Stimulated activated memory B cell treated with anti-CD40 and anti-IgM and Interleukin-4, amounts not matched to agents 10 μg/mL and 1 μg/mL and 100 μg/mL, for 72 hours (primary cell): ENCODE data around the gene BBS1.
"Not testable (repeated sequence)": the region's sequence is repeated elsewhere in the genome, so short reads cannot be mapped to it uniquely, and the experiment has no call there.

Source experiments
- ATAC-seq: fragments of 150-1000 bp; cut with Tn5 transposase; 2 replicates; pipeline ENCODE4 v1.10.0; 2021
- H3K27ac Mint-ChIP-seq: one replicate; pipeline ENCODE4 v1.8.0; 2022; ENCODE audit warnings: mild to moderate bottlenecking, mixed read lengths
- H3K27me3 Mint-ChIP-seq: one replicate; pipeline ENCODE4 v1.8.0; 2022; ENCODE audit warnings: mixed read lengths
- H3K36me3 Mint-ChIP-seq: one replicate; pipeline ENCODE4 v1.8.0; 2022; ENCODE audit warnings: mixed read lengths
- H3K4me1 Mint-ChIP-seq: one replicate; pipeline ENCODE4 v1.8.0; 2022; ENCODE audit warnings: mixed read lengths
- H3K4me3 Mint-ChIP-seq: one replicate; pipeline ENCODE4 v1.8.0; 2022; ENCODE audit warnings: mild to moderate bottlenecking, moderate library complexity, mixed read lengths
- H3K9me3 Mint-ChIP-seq: one replicate; pipeline ENCODE4 v1.8.0; 2022; ENCODE audit warnings: mixed read lengths

Gene BBS1

GRCh38 chr11:66531841-66532240, 21.4 kb downstream of the BBS1 start:
- Mint-ChIP-seq H3K9me3 (no peaks in the 10 kb centered on the region), H3K4me3 (no peak overlapping the region), H3K27me3 (no peaks in the 10 kb centered on the region), H3K27ac (no peak overlapping the region), H3K36me3 (peaks cover 41% of the 10 kb centered on the region), H3K4me1 (peaks cover 15% of the 10 kb centered on the region)
- no peak for ATAC-seq

GRCh38 chr11:66532784-66533183, 22.3 kb downstream of the BBS1 start:
- no peaks in the 10 kb centered on the region for H3K9me3 Mint-ChIP-seq
- H3K36me3 Mint-ChIP-seq = peaks cover 42% of the 10 kb centered on the region
- peaks cover 15% of the 10 kb centered on the region for H3K4me1 Mint-ChIP-seq
- H3K4me3 Mint-ChIP-seq = no peak overlapping the region
- no peak overlapping the region for H3K27ac Mint-ChIP-seq
- no peak for ATAC-seq
- no peaks in the 10 kb centered on the region for H3K27me3 Mint-ChIP-seq

DNA sequence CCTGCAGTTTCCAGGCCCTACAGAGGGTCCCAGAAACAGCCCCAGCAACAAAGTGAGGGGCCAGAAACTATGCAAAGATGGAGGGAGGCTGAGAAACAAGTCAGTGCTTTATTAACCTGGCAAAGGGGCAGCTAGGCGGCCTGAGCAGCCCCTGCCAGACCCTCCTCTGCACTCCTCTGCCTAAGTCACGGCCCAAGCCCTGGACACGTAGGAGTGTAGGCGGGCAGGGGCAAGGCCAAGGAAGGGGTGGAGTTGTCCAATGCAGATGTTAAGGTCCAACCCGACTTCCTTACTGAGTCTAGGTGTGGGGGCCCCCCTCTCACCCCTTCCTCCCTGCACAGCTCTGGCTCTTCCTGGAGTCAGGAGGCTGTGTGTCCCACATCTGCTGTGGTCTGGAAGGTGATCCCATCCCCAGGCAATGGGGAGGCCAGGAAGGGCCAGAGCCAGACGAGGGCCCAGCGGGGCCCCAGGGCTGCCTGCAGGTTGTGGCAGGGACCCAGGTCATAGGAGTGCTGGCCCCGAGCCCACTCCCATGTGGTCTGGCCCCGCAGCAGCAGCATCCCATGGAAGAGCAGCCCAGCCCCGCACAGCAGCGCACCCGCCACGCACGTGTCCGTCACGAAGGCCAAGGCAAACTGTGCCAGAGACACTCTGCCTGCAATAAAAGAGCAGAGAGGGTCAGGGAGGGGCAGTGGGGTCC, 28.9 kb downstream of the BBS1 start:
- peaks cover 35% of the 10 kb centered on the region for H3K4me1 Mint-ChIP-seq
- H3K27ac Mint-ChIP-seq = no peak overlapping the region
- no peaks in the 10 kb centered on the region for H3K9me3 Mint-ChIP-seq
- ATAC-seq = no peak
- peaks cover 60% of the 10 kb centered on the region for H3K36me3 Mint-ChIP-seq
- no peaks in the 10 kb centered on the region for H3K27me3 Mint-ChIP-seq
- H3K4me3 Mint-ChIP-seq = no peak overlapping the region

GRCh38 chr11:66539870-66540213, 29.4 kb downstream of the BBS1 start:
- Mint-ChIP-seq H3K36me3 (peaks cover 60% of the 10 kb centered on the region), H3K4me1 (peaks cover 38% of the 10 kb centered on the region), H3K4me3 (no peak overlapping the region), H3K27ac (no peak overlapping the region), H3K27me3 (no peaks in the 10 kb centered on the region), H3K9me3 (no peaks in the 10 kb centered on the region)
- ATAC-seq = no peak

GRCh38 chr11:66540598-66540997, 30.2 kb downstream of the BBS1 start:
- H3K9me3 Mint-ChIP-seq, ATAC-seq, H3K27ac Mint-ChIP-seq, H3K4me3 Mint-ChIP-seq, H3K27me3 Mint-ChIP-seq: not testable (repeated sequence)
- Mint-ChIP-seq H3K4me1 (peaks cover 38% of the 10 kb centered on the region), H3K36me3 (peaks cover 53% of the 10 kb centered on the region)

- ATAC-seq = no peak
- no peaks in the 10 kb centered on the region for H3K9me3 Mint-ChIP-seq
- no peak overlapping the region for H3K4me3 Mint-ChIP-seq
- H3K4me1 Mint-ChIP-seq = peaks cover 35% of the 10 kb centered on the region
- H3K36me3 Mint-ChIP-seq = peaks cover 40% of the 10 kb centered on the region
- H3K27ac Mint-ChIP-seq = peak overlapping the region; percentile 80
- H3K27me3 Mint-ChIP-seq = no peaks in the 10 kb centered on the region
These were observed 31.5 kb downstream of the BBS1 start for GRCh38 chr11:66541892-66542291.

- Mint-ChIP-seq H3K36me3 (peaks cover 36% of the 10 kb centered on the region), H3K27me3 (no peaks in the 10 kb centered on the region), H3K4me3 (no peak overlapping the region), H3K4me1 (peaks cover 35% of the 10 kb centered on the region), H3K9me3 (no peaks in the 10 kb centered on the region), H3K27ac (peak overlapping the region; percentile 80)
- ATAC-seq = no peak
These were observed 31.9 kb downstream of the BBS1 start for GRCh38 chr11:66542362-66542761.

GRCh38 chr11:66543263-66544107, 33.0 kb downstream of the BBS1 start:
- peak overlapping the region; percentile 80 for H3K27ac Mint-ChIP-seq
- peaks cover 35% of the 10 kb centered on the region for H3K4me1 Mint-ChIP-seq
- ATAC-seq = peak; percentile 75
- no peaks in the 10 kb centered on the region for H3K27me3 Mint-ChIP-seq
- no peaks in the 10 kb centered on the region for H3K9me3 Mint-ChIP-seq
- peak overlapping the region; percentile 55 for H3K4me3 Mint-ChIP-seq
- H3K36me3 Mint-ChIP-seq = peaks cover 31% of the 10 kb centered on the region

GRCh38 chr11:66544952-66545351, 34.5 kb downstream of the BBS1 start:
- H3K27ac Mint-ChIP-seq = peak overlapping the region; percentile 72
- ATAC-seq, H3K27me3 Mint-ChIP-seq, H3K9me3 Mint-ChIP-seq: not testable (repeated sequence)
- H3K36me3 Mint-ChIP-seq = peaks cover 26% of the 10 kb centered on the region
- H3K4me3 Mint-ChIP-seq = peak overlapping the region; percentile 87
- peaks cover 35% of the 10 kb centered on the region for H3K4me1 Mint-ChIP-seq

DNA sequence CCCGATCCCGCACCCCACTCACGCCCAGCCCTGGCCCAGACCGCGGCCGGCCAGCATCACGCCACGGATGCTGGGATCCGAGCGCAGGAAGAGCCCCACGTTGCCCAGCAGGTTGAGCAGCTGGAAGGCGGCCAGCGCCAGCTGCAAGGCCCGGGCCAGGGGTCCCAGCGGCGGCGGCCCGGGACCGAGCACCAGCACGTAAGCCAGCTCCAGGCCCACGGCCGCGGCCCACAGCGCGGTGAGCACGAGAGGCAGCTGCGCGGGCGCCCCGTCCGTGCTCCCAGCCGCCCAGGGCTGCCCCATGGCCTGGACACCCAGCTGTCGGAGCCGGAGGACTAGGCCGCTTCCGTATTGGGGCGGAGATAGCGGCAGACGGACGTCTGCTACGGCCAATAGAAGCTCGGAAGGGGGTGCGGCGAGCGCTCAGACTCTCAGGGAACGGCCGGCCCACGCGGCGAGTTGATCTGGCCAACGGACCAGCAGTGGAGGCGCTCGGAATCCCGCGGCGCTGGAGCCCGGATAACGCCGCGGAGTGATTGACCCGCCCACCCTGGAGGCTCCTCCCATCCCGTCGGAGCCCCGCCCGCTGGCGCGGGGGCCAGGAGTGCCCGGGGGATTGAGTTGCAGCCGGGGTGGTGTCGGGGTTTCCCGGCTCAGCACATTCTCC, 35.4 kb downstream of the BBS1 start, which contains the start of gene ZDHHC24:
Gene ZDHHC24 (minus strand): TSS at position 348 of the 667 bp plus-strand sequence. CDS start 45 bp downstream, at position 303.
- Mint-ChIP-seq H3K4me3 (peak within 1 kb of the TSS; percentile 87), H3K9me3 (no peaks in the 10 kb centered on the region), H3K27me3 (no peaks in the 10 kb centered on the region), H3K27ac (peak within 1 kb of the TSS; percentile 72), H3K36me3 (peaks cover 23% of the 10 kb centered on the region), H3K4me1 (peaks cover 35% of the 10 kb centered on the region)
- peak; percentile 94 for ATAC-seq

- no peak for ATAC-seq
- Mint-ChIP-seq H3K9me3 (no peaks in the 10 kb centered on the region), H3K4me1 (peaks cover 35% of the 10 kb centered on the region), H3K27ac (peak within 1 kb of the TSS; percentile 72), H3K36me3 (peaks cover 17% of the 10 kb centered on the region), H3K27me3 (no peaks in the 10 kb centered on the region), H3K4me3 (peak within 1 kb of the TSS; percentile 87)
These were observed 36.0 kb downstream of the BBS1 start, which contains the start of gene ACTN3 for GRCh38 chr11:66546368-66546965. Gene ACTN3 (plus strand): TSS chr11:66546903. CDS start chr11:66546938, 35 bp downstream.

DNA sequence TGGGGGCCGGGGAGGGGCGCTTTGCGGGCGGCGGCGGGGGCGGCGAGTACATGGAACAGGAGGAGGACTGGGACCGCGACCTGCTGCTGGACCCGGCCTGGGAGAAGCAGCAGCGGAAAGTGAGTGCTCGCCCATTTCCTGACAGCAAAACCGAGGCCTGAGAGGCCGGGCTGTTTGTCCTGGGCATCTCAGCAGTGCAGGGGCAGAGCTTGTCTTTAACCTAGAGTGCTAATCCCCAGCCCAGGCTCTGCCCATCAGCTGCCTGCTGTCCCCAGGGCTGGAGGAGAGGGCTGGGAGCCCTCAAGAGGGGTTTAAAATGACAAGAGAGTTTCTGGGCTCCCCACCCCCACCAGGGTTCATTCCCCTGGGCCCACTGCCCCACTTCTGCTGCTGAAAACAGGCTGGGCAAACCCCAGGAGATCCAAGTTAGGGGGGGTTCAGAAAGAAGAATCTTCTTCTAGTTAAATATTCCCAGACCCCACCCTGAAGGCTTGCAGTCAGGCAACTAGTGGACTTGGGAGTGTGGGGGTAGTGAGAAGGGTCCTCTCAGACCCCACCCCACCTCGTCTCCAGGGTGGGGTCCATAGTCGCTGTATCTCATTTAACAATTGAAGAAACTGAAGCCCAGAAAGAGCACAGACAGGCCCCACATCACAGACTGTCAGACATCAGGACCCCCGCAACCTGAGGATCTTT, 36.7 kb downstream of the BBS1 start:
- Mint-ChIP-seq H3K4me3 (peak overlapping the region; percentile 87), H3K36me3 (peaks cover 10% of the 10 kb centered on the region), H3K27ac (peak overlapping the region; percentile 72), H3K27me3 (no peaks in the 10 kb centered on the region), H3K9me3 (no peaks in the 10 kb centered on the region), H3K4me1 (peaks cover 32% of the 10 kb centered on the region)
- ATAC-seq = no peak

GRCh38 chr11:66547662-66548009, 37.2 kb downstream of the BBS1 start:
- Mint-ChIP-seq H3K27me3 (no peaks in the 10 kb centered on the region), H3K4me3 (no peak overlapping the region), H3K36me3 (peaks cover 5% of the 10 kb centered on the region), H3K4me1 (peaks cover 26% of the 10 kb centered on the region), H3K9me3 (no peaks in the 10 kb centered on the region), H3K27ac (no peak overlapping the region)
- no peak for ATAC-seq

DNA sequence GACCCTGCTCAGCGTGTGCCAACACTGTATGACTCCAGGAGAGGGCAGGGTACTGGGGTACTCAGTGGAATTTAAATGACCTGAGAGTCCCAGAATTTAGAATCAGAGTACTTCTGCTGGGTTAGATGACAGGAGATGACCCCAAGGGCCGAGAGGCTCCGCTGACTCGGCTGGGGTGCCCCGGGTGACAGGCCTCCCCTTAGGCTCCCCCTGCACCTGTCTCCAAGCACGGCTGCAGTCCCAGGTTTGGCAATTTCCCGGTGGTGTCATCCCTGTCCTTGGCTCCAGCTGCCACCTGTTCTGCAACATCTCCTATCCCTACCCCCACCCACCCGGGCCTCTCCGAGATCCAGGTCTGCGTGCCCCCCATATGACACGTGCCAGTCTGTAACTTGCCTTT, 37.6 kb downstream of the BBS1 start:
- no peak for ATAC-seq
- Mint-ChIP-seq H3K9me3 (no peaks in the 10 kb centered on the region), H3K27me3 (no peaks in the 10 kb centered on the region), H3K4me1 (peaks cover 22% of the 10 kb centered on the region), H3K36me3 (peaks cover 4% of the 10 kb centered on the region), H3K27ac (no peak overlapping the region), H3K4me3 (no peak overlapping the region)
